Choroid plexus epithelial cell (primary cell): ENCODE measurements around the gene RBM20.

Experiments
- DNase-seq: peaks from one replicate; pipeline ENCODE4 v3.0.0-alpha.2; 2010; ENCODE audit warnings: low read depth
- H3K4me3 ChIP-seq: 2 replicates; pipeline ENCODE4 v1.5.1; 2011; ENCODE audit warnings: low read depth, mild to moderate bottlenecking, control low read depth, low read length, moderate library complexity
- CTCF ChIP-seq: conservative IDR thresholded peaks from 2 replicates; pipeline ENCODE4 v1.5.1; 2011; ENCODE audit warnings: low read depth, mild to moderate bottlenecking, control low read depth, inconsistent platforms, low read length, moderate library complexity

Gene RBM20

GRCh38 chr10:110694263-110694662 is 50.1 kb downstream of the RBM20 start:
- no peak overlapping the region for H3K4me3 ChIP-seq

GRCh38 chr10:110694820-110695538 is 50.8 kb downstream of the RBM20 start:
- H3K4me3 ChIP-seq, result no peak overlapping the region
- no peak for TF ChIP-seq CTCF
- DNase-seq, result no peak

More at GRCh38 chr10:110694263-110694662, 50.1 kb downstream of the RBM20 start:
- no peak for DNase-seq
- no peak for TF ChIP-seq CTCF

- TF ChIP-seq CTCF, result no peak
- peak; percentile 28 for DNase-seq
- no peak overlapping the region for H3K4me3 ChIP-seq
Measured at GRCh38 chr10:110695539-110695886, 51.4 kb downstream of the RBM20 start.

GRCh38 chr10:110696436-110696835 is 52.3 kb downstream of the RBM20 start:
- TF ChIP-seq CTCF, result no peak
- DNase-seq, result no peak
- H3K4me3 ChIP-seq, result no peak overlapping the region

- no peak for DNase-seq
- H3K4me3 ChIP-seq, result no peak overlapping the region
- no peak for TF ChIP-seq CTCF
Measured at GRCh38 chr10:110698340-110698739, 54.2 kb downstream of the RBM20 start.

GRCh38 chr10:110698782-110699201 is 54.7 kb downstream of the RBM20 start:
- peak; percentile 21 for DNase-seq
- no peak for TF ChIP-seq CTCF
- H3K4me3 ChIP-seq, result no peak overlapping the region

- H3K4me3 ChIP-seq, result no peak overlapping the region
- DNase-seq, result no peak
- no peak for TF ChIP-seq CTCF
Measured at GRCh38 chr10:110699859-110700468, 55.8 kb downstream of the RBM20 start.
